Liver (tissue), 3 donors: ENCODE data around the gene PLOD3.

ENCODE experiments used
- CTCF ChIP-seq: fragments of 150-350 bp; IDR thresholded peaks from 2 replicates; pipeline ENCODE4 v1.5.1; 2017; ENCODE audit warnings: improper control_type of control experiment, low read depth, low read length; ENCODE audit not compliant: missing input control
- EGR1 ChIP-seq, 2 donors: IDR thresholded peaks; 2 replicates each; pipeline ENCODE4 v1.6.1; 2016 to 2018; ENCODE audit warnings: antibody characterized with exemption in 2 of 2, low read depth in 2 of 2
- JUND ChIP-seq, 2 donors: IDR thresholded peaks; 2 replicates each; pipeline ENCODE4 v1.6.1; 2016; ENCODE audit warnings: antibody characterized with exemption in 2 of 2
- MAX ChIP-seq: IDR thresholded peaks from 2 replicates; pipeline ENCODE4 v1.6.1; 2016; ENCODE audit warnings: antibody characterized with exemption
- NR2F2 ChIP-seq: IDR thresholded peaks from 2 replicates; pipeline ENCODE4 v1.6.1; 2016; ENCODE audit warnings: antibody characterized with exemption
- RXRA ChIP-seq, 2 donors: IDR thresholded peaks; 2 replicates each; pipeline ENCODE4 v1.6.1; 2017 to 2018; ENCODE audit warnings: antibody characterized with exemption in 2 of 2, mild to moderate bottlenecking in 1 of 2
- SP1 ChIP-seq: IDR thresholded peaks from 2 replicates; pipeline ENCODE4 v1.6.1; 2018; ENCODE audit warnings: antibody characterized with exemption, mild to moderate bottlenecking
- TAF1 ChIP-seq: conservative IDR thresholded peaks from 2 replicates; pipeline ENCODE4 v1.6.1; 2016; ENCODE audit warnings: antibody characterized with exemption, mild to moderate bottlenecking
- YY1 ChIP-seq: IDR thresholded peaks from 2 replicates; pipeline ENCODE4 v1.6.1; 2016; ENCODE audit warnings: antibody characterized with exemption, mild to moderate bottlenecking
- donor health status: healthy.
- donor health status: healthy.

- TF ChIP-seq NR2F2 (no peak), CTCF (no peak), YY1 (no peak), JUND (IDR thresholded peaks at IDR 0.05) (no peak), TAF1 (no peak), SP1 (no peak), MAX (no peak), RXRA (IDR thresholded peaks at IDR 0.05) (no peak), EGR1 (IDR thresholded peaks at IDR 0.05; ENCODE audit: low read depth in 2 of 2) (no peak)
These were observed 1.2 kb downstream of the PLOD3 start for GRCh38 chr7:101216001-101216859.
